Dermis blood vessel endothelial cell (primary cell): ENCODE data around the gene TFEB. TPM values are rescaled to one million over a fixed set of nuclear protein-coding genes. Genes with fewer than 3 reads are reported as not detected.

Experiments used
- DNase-seq: peaks from one replicate; pipeline ENCODE4 v3.0.0; 2010
- total RNA-seq: library from RNA; depleted of rRNA; stranded (reverse); fragments of >200 nt; gene quantifications from 2 replicates; pipeline ENCODE4 v1.2.3, GENCODE V29; 2014

The TFEB gene
- total RNA-seq, 1 donor from 2014 or later = 6.5 TPM

GRCh38 chr6:41689171-41690008, 46.0 kb downstream of the TFEB start:
- peak; percentile 32 for DNase-seq

GRCh38 chr6:41688256-41688965, 47.0 kb downstream of the TFEB start:
- DNase-seq = no peak

DNA sequence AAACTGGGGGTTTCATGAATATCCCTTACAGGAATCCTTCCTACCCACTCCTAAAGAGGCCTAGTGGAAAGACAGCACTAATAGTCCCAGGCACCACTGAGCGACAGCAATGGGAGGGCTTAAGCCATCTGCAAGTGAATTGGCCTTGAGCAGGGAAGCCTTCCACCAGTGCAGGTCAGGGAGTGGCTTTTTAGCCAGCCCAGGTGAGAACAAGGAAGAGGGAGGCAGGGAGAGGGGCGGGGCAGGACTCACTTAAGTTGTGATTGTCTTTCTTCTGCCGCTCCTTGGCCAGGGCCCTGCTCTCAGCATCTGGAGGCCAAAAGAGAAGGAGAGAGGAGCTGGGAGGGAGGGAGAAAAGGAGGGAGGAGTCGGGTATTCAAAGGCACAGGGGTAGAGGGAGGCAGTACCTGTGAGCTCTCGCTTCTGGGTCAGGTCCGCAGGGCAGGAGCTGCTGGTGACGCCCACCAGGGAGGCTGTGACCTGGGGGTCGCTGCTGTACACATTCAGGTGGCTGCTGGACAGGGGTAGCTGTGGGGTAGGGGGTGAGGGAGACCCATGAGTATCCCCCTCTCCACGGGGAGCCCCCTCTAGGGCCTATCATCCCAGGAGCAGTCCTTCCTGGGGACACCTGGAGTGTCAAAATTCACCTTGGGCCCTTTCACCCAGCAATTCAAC, 47.8 kb downstream of the TFEB start:
- DNase-seq = no peak

GRCh38 chr6:41685641-41686380, 49.6 kb downstream of the TFEB start:
- no peak for DNase-seq

DNA sequence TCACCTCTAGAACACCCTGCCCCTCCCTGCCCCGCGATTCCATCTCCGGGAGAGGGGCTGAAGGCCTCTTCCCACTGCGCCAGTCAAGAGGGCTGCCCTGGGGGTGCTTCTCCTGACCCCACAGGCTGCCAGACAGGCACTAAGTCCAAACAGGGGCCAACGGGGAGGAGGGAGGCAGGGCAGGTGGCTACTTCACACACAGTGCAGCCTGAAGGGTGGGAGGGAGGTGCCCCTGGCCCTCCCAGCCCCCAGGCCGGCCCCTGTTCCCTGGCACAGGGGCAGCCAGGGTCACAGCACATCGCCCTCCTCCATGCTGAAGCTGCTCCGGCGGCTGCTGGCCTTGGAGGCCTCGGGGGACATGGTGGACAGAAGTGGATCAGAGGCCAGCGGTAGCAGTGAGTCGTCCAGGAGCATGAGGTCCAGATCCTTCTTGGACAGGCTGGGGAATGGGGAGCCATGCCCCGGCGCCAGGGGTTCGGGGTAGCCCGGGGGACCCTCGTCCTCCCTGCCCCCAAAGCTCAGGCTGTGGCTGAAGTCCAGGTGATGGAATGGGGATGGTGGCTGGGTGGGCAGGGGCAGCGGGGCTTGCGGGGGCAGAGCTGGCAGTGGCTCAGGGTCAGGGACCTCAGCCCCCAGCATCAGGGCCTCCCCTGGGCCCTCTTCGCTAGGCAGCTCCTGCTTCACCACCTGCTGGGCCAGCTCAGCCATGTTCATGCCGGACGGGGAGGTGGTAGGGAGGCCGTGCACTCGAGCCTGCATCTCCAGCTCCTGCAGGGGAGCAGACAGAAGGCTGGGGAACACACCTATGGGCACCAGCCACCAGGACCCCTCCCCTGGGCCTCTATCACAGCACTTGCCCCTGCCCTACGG, 50.9 kb downstream of the TFEB start:
- DNase-seq = no peak

GRCh38 chr6:41683523-41684310, 51.7 kb downstream of the TFEB start:
- DNase-seq = peak; percentile 85

DNA sequence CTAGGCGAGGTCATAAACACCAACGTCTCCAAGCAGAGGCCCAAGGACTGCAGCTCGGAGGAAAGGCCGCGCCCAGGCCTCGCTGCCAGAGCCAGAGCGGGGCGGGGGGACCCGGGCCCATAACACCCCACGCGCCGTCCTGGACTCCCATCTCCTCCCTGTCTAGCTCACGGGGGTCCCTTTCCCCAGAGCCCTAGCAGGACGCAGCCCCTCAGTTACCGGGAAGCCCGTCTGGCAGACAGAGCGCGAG, 52.2 kb downstream of the TFEB start:
- no peak for DNase-seq

DNA sequence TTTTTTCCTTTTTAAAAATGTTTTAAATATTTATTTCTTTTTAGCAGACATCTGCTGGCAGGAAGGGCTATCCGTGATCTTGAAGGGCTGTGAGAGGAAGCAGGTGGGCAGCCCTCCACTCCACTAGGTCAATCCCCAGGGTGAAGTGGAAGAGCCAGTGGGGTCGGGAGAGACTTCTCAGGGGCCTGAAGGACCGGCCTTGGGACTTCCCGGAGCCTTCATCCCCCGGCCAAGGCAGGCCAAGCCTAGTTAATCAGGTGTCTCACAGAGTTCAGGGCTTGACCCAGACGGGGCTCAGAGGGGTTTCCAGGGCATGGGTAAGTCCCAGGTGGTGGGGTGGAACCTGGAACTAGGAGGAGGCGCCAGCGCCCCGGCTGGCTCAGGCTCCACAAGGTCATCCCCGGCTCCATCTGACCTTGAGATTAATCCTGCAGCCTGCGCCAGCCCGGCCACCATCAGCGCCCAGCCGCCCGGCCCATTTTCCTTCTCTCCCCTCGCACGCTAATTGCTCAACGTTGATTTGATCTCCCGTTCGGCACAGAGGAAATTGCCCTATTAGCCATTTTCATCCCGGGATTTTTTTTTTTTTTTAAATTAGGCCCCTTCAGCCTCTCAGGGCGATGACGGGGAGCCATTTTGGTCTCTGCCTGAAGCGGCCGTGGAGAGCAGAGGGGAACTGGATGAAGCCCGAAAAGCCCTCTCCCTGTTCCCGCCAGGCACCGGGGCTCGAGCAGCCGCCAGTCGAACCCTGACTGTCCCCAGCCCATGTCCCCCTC, 52.7 kb downstream of the TFEB start:
- DNase-seq = no peak

DNA sequence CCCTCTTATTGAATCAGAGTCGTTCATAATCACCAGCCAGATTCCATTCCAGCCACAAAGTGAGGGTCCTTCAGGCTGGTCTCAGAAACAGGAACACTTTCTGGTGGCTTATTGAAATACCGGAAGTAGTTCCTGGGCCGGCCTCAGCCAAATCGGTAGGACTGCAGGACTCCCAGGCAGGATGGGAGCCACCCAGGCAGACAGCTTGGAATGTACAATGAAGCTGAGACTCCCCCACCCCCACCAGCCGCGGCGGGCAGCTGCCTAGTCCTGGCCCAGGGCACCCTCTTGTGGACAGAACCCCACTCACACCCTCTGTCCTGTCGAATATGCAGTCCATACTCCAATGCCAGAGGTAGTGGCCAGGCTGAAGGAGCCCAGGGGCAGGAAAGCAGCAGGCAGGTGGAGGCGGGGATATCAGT, 53.3 kb downstream of the TFEB start:
- peak; percentile 94 for DNase-seq

- DNase-seq = no peak
Measured at GRCh38 chr6:41680182-41680965, 55.0 kb downstream of the TFEB start.

GRCh38 chr6:41679696-41680095, 55.7 kb downstream of the TFEB start:
- no peak for DNase-seq

DNA sequence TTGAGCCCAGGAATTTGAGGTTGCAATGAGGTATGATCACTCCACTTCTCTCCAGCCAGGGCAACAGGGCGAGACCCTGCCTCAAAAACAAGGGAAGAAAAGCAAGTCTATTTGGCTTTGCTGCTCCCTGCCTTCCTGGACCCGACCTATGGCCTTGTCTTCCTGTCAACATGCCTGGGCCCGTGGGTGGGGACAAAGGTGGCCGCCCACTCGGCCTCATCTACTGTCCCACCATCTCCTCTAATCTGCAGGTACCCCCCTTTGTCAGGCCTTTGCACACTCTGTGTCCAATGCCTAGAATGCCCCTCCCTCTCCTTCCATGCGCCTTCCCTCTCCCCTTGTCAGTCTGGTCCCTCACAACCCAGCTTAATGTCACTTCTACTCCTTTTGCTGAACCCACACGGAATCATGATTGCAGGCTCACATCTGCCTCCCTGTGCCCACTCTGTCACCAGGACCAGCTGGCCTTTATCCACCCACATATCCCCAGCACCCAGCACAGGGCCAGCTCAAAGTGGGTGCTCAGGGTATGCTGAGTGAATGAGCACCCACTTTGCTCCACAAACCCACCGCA, 56.8 kb downstream of the TFEB start:
- DNase-seq = no peak

DNA sequence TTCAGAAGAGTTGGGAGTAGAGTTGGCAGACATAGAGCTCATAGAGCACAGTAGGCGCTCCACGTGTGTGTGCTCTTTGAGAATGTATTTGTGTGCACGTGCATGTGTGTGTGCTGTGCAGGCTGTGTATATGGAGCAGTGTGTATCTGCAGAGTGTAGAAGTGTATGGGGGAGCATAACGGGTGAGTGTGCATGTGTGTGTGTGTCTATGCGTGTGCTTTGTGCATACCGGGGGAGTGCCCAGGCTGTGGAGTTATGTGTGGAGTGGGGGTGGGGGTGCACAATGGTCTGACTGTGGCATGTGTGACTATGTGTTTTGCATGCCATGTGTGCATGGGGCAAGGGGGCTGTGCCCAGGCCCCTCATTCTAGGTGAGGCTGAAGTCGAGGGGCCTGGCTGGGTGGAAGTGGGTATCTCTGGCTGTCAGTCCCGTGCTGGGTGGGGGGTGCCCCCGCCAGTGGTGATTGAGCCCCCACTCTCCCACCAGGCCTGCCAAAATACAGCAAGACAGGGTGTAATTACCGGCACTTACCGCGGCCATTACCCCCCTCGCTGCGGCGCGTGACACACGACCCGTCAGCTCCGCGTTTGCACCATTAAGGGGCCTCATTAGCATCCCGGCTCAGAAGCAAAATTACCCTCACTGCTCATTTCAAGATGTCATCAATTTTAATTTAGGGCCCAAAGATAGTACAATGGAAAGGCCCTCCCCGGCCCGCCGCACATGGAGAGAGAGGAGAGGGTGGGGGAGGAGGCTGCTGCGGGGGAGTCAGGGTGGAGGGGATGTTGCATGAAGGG, 58.1 kb downstream of the TFEB start:
- DNase-seq = no peak

DNA sequence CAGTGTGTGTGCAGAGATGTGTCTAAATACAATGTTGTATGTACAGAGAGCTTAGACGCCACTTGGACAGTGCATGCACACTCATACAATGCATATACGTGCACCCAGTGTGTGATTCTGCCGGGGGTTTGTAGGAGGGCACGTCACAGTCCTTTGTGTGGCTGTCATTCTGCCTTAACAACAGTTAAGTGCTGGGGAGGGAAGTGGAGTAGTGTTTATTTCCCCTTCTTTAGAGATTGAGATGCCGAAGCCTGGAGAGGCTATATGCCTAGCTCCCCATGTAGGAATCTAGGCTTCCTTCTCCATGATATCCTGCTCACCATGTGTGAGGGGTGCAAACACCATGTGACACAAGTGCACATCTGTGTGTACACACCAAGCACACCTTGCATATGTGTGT, 59.0 kb downstream of the TFEB start:
- no peak for DNase-seq

DNA sequence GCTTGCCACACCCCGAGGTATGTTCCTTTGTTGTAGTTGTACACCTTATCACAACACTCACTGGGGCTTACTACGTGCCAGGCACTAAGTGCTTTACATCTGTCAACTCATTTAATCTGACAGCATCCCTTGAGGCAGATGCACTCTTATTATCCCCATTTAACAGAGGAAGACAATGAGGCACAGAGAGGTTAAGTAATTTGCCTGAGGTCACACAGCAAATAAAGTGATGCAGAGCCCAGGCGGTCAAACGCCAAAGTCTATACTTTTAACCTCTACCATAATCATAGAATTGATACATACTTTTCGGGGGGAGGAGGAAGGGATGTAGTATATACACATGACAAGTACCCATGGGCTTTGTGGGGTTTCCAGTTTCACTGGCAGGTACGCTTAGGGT, 59.4 kb downstream of the TFEB start:
- no peak for DNase-seq

- no peak for DNase-seq
Measured at GRCh38 chr6:41675176-41675775, 60.1 kb downstream of the TFEB start.

GRCh38 chr6:41674231-41675000, 61.0 kb downstream of the TFEB start:
- no peak for DNase-seq
